Right lobe of liver (tissue), 6 donors: ENCODE results near the gene MAGED2. TPM values are rescaled to one million over a fixed set of nuclear protein-coding genes. Genes with fewer than 3 reads are reported as not detected.
A peak's percentile ranks its signal among the peaks of the same experiment; 100 is the strongest.
"Not testable (repeated sequence)": the region's sequence is repeated elsewhere in the genome, so short reads cannot be mapped to it uniquely, and the experiment has no call there.

Experiments
- ATAC-seq, 4 donors: fragments of 200-7000 bp; cut with Tn5 transposase; one replicate each; pipeline ENCODE4 v1.9.1; 2020; ENCODE audit warnings: mild to moderate bottlenecking in 4 of 4, moderate library complexity in 4 of 4
- DNase-seq, 3 donors: peaks; one replicate each; pipeline ENCODE4 v3.0.0-alpha.2; 2020
- H3K27ac ChIP-seq, 3 donors: fragments of 200-600 bp; one replicate each; pipeline ENCODE4 v1.8.0; 2022
- H3K27me3 ChIP-seq, 2 donors: fragments of 200-600 bp; one replicate each; pipeline ENCODE4 v1.8.0; 2022
- H3K36me3 ChIP-seq, 4 donors: fragments of 200-600 bp; sonication (generic) in 1 of 4; one replicate each; pipeline versions ENCODE4 v1.5.1 to v1.8.0; 2017 to 2022; ENCODE audit warnings: control low read depth in 1 of 4
- H3K4me1 ChIP-seq, 4 donors: fragments of 200-600 bp; sonication (generic) in 1 of 4; one replicate each; pipeline versions ENCODE4 v1.5.1 to v1.8.0; 2017 to 2022; ENCODE audit warnings: control low read depth in 1 of 4
- H3K4me3 ChIP-seq, 3 donors: fragments of 200-600 bp; one replicate each; pipeline ENCODE4 v1.8.0; 2022
- H3K9me3 ChIP-seq, 4 donors: fragments of 200-600 bp; sonication (generic) in 1 of 4; one replicate each; pipeline versions ENCODE4 v1.5.1 to v1.8.0; 2017 to 2022; ENCODE audit warnings: control low read depth in 1 of 4
- POLR2A ChIP-seq: fragments of 450-650 bp; IDR thresholded peaks from one replicate; pipeline ENCODE4 v1.6.1; 2017; ENCODE audit warnings: antibody characterized with exemption, mild to moderate bottlenecking
- WGBS: methylation state at CpG from one replicate; pipeline ENCODE4 v1.1.6; 2018; ENCODE audit warnings: low coverage, low lambda C conversion rate; ENCODE audit not compliant: insufficient coverage; ENCODE audit errors: missing lambda C conversion rate; 5-methylcytosine and 5-hydroxymethylcytosine counted together
- intact Hi-C, 2 donors: fragments of 100-400 bp; cut with DNase I; formaldehyde crosslinking; loops; one replicate each; pipeline versions ENCODE4 v1.11.2 to v1.14.1; 2022
- total RNA-seq, 6 experiments: library from RNA; depleted of rRNA in 2 of 6; stranded (reverse); fragments of >200 nt in 2 of 6; fragmentation: NEBNext Ultra II Directional in 3 of 6; extraction: Animal tissue kit (Norgen Biotek cat#: 25700) in 3 of 6; gene quantifications; one replicate each; pipeline versions ENCODE4 v1.1.0 to v1.2.4, GENCODE V29; 2016 to 2023
- TF ChIP-seq, protein P1 (sequence below), 4 donors: fragments of 200-600 bp in 3 of 4; fragments of 450-650 bp in 1 of 4; IDR thresholded peaks; one replicate each; pipeline versions ENCODE4 v1.5.1 to v1.8.0; 2016 to 2022; ENCODE audit warnings: antibody characterized with exemption in 4 of 4, mild to moderate bottlenecking in 2 of 4
- donor health status: DM: no; HTN: yes; CAD: no.
- donor health status: DM: no; HTN: no; CAD: no.
- donor health status: DM: no; HTN: no; CAD: no.
- donor health status: DM: no; HTN: yes; CAD: no.
- donor health status: DM: no; HTN: yes; CAD: no.

Gene MAGED2
- total RNA-seq, 6 experiments from 2014 or later = 24.2 to 57.2 (median 38.7) TPM

- DNase-seq (no peak), ATAC-seq (peak in 2 of 4 donors; percentile 44 to 54)
- no peaks in the 10 kb centered on the region for H3K4me1 ChIP-seq
- no peaks in the 10 kb centered on the region for H3K27me3 ChIP-seq
- intact Hi-C loops = no loop called here
- H3K9me3 ChIP-seq = no peaks in the 10 kb centered on the region
- TF ChIP-seq, protein P1, sequence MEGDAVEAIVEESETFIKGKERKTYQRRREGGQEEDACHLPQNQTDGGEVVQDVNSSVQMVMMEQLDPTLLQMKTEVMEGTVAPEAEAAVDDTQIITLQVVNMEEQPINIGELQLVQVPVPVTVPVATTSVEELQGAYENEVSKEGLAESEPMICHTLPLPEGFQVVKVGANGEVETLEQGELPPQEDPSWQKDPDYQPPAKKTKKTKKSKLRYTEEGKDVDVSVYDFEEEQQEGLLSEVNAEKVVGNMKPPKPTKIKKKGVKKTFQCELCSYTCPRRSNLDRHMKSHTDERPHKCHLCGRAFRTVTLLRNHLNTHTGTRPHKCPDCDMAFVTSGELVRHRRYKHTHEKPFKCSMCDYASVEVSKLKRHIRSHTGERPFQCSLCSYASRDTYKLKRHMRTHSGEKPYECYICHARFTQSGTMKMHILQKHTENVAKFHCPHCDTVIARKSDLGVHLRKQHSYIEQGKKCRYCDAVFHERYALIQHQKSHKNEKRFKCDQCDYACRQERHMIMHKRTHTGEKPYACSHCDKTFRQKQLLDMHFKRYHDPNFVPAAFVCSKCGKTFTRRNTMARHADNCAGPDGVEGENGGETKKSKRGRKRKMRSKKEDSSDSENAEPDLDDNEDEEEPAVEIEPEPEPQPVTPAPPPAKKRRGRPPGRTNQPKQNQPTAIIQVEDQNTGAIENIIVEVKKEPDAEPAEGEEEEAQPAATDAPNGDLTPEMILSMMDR (IDR thresholded peaks at IDR 0.05) = peak in 2 of 4 donors; percentile 6 to 14
- no peak for TF ChIP-seq POLR2A
- 46% methylated on average over 5 of the region's 8 CpGs for WGBS
- H3K4me3 ChIP-seq = no peak overlapping the region
- no peaks in the 10 kb centered on the region for H3K36me3 ChIP-seq
- H3K27ac ChIP-seq = no peak overlapping the region
These were observed 18.3 kb downstream of the MAGED2 start for GRCh38 chrX:54825716-54826438.

GRCh38 chrX:54826598-54826997 is 19.1 kb downstream of the MAGED2 start:
- ATAC-seq = no peak
- Histone ChIP-seq H3K36me3 (no peaks in the 10 kb centered on the region), H3K27ac (no peak overlapping the region), H3K4me3 (no peak overlapping the region), H3K4me1 (no peaks in the 10 kb centered on the region), H3K27me3 (no peaks in the 10 kb centered on the region), H3K9me3 (no peaks in the 10 kb centered on the region)
- WGBS = 47% methylated on average over 4 of the region's 4 CpGs
- no peak for DNase-seq
- intact Hi-C loops = no loop called here
- TF ChIP-seq, protein P1 (IDR thresholded peaks at IDR 0.05) = no peak
- no peak for TF ChIP-seq POLR2A

DNA sequence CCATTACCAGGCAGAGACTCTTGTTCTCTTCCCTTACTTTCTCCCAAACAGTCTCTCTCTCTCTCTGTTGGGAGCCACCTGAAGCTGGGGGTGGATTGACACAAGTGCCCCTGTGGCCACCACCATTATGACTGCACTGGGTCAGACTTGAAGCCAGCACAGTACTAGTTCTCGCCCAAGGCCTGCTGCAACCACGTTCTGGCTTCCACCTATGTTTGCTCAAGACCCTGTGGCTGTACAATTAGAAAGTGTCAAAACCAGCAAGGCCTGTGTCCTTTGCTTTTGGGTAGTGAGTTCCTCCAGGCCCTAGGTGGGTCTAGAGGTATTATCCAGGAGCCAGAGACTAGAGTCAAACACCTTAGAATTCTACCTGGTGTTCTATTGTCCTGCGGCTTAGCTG is 31.0 kb downstream of the MAGED2 start:
- no peak for TF ChIP-seq POLR2A
- TF ChIP-seq, protein P1 (IDR thresholded peaks at IDR 0.05) = no peak
- DNase-seq (no peak), ATAC-seq (no peak)
- 57% methylated on average over 1 of the region's 3 CpGs for WGBS
- Histone ChIP-seq H3K27me3 (no peaks in the 10 kb centered on the region), H3K4me1 (no peaks in the 10 kb centered on the region), H3K36me3 (no peaks in the 10 kb centered on the region), H3K4me3 (no peak overlapping the region), H3K27ac (no peak overlapping the region), H3K9me3 (no peaks in the 10 kb centered on the region)
- intact Hi-C loops = no loop called here

GRCh38 chrX:54841184-54841874 is 33.8 kb downstream of the MAGED2 start:
- H3K27me3 ChIP-seq, H3K4me3 ChIP-seq, H3K27ac ChIP-seq, H3K36me3 ChIP-seq, H3K9me3 ChIP-seq, DNase-seq, H3K4me1 ChIP-seq, intact Hi-C loops: not testable (repeated sequence)
- peak in 1 of 4 donors; percentile 23 for ATAC-seq
- 75% methylated on average over 1 of the region's 3 CpGs for WGBS

GRCh38 chrX:54842607-54843006 is 35.1 kb downstream of the MAGED2 start:
- ATAC-seq (peak; percentile 66 to 86 (median 71)), DNase-seq (no peak)
- Histone ChIP-seq H3K4me1 (no peaks in the 10 kb centered on the region), H3K27ac (peak overlapping the region in 1 of 3 donors; percentile 16), H3K27me3 (no peaks in the 10 kb centered on the region), H3K36me3 (no peaks in the 10 kb centered on the region), H3K9me3 (no peaks in the 10 kb centered on the region), H3K4me3 (no peak overlapping the region)
- 36% methylated on average over 1 of the region's 1 CpG for WGBS
- TF ChIP-seq, protein P1 (IDR thresholded peaks at IDR 0.05) = no peak
- no peak for TF ChIP-seq POLR2A
- intact Hi-C loops = no loop called here
